Activated naive CD8-positive, alpha-beta T cell treated with anti-CD3 and anti-CD28 coated beads, Interleukin-2, amount 10 ng/mL, durations not matched to agents 7 days and 5 days (primary cell): ENCODE measurements around the gene TSPEAR. TPM values are rescaled to one million over a fixed set of nuclear protein-coding genes. Genes with fewer than 3 reads are reported as not detected.
"Not testable (repeated sequence)": the region's sequence is repeated elsewhere in the genome, so short reads cannot be mapped to it uniquely, and the experiment has no call there.

Experiments
- ATAC-seq: fragments of 150-1000 bp; cut with Tn5 transposase; one replicate; pipeline ENCODE4 v1.10.0; 2021; ENCODE audit warnings: low read depth, moderate library complexity
- POLR2A ChIA-PET: fragments of 350-600 bp; sonication (Branson Sonifier 250); formaldehyde crosslinking; loops from one replicate; lab custom pipeline; 2021; ENCODE audit warnings: antibody characterized with exemption; lab: Charles Lee
- DNase-seq: peaks from one replicate; pipeline ENCODE4 v3.0.0; 2021
- H3K27ac Mint-ChIP-seq: one replicate; pipeline ENCODE4 v1.8.0; 2022; ENCODE audit warnings: mild to moderate bottlenecking, mixed read lengths
- H3K27me3 Mint-ChIP-seq: one replicate; pipeline ENCODE4 v1.8.0; 2022; ENCODE audit warnings: mild to moderate bottlenecking, moderate library complexity, mixed read lengths
- H3K36me3 Mint-ChIP-seq: one replicate; pipeline ENCODE4 v1.8.0; 2021; ENCODE audit warnings: mild to moderate bottlenecking, mixed read lengths
- H3K4me1 Mint-ChIP-seq: one replicate; pipeline ENCODE4 v1.8.0; 2021; ENCODE audit warnings: mixed read lengths
- H3K4me3 Mint-ChIP-seq: one replicate; pipeline ENCODE4 v1.8.0; 2022; ENCODE audit warnings: mild to moderate bottlenecking, moderate library complexity, mixed read lengths
- H3K9me3 Mint-ChIP-seq: one replicate; pipeline ENCODE4 v1.8.0; 2021; ENCODE audit warnings: mixed read lengths
- total RNA-seq, 2 experiments: library from RNA; stranded (reverse); gene quantifications; one replicate each; pipeline ENCODE4 v1.2.3, GENCODE V29; 2021

TSPEAR gene
- total RNA-seq, 2 experiments from 2014 or later = not detected

DNA sequence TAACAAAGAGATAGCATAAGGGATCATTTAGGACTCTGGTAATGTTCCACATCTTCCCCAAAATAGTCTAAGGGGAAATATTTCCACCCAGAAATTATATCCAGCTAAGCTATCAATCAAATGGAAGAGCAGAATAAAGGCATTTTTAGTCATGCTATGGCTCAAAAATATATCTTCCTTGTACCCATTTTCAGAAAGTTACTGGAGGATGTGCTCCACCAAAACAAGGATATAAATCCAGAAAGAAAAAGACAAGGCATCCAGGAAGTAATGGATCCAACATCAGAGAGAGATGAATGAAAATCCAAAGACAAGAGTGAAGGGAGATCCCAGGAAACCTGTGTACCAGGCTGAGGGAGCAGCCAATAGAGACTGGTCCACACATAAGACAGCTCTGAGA is 102.2 kb downstream of the TSPEAR start:
- peaks cover 2% of the 10 kb centered on the region for H3K36me3 Mint-ChIP-seq
- POLR2A ChIA-PET = no interaction called here
- H3K27ac Mint-ChIP-seq = no peak overlapping the region
- peaks cover 23% of the 10 kb centered on the region for H3K9me3 Mint-ChIP-seq
- no peak overlapping the region for H3K4me3 Mint-ChIP-seq
- DNase-seq (no peak), ATAC-seq (no peak)
- peaks cover 13% of the 10 kb centered on the region for H3K27me3 Mint-ChIP-seq
- no peaks in the 10 kb centered on the region for H3K4me1 Mint-ChIP-seq

DNA sequence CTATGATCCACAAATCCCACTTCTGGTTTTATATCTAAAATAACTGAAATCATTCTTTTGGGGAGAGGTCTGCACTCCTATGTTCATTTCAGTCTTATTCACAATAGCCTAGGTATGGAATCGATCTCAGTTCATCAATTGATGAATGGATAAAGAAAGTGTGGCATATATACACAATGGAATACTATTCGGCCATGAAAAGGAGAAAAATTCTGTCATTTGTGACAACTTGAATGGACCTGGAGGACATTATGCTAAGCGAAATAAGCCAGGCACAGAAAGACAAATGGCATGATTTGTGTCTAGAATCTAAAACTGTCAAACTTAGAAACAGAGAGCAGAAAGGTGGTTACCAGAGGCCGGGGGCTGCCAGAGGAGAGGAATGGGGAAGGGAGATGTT is 104.9 kb downstream of the TSPEAR start:
- POLR2A ChIA-PET = no interaction called here
- peaks cover 2% of the 10 kb centered on the region for H3K36me3 Mint-ChIP-seq
- peaks cover 13% of the 10 kb centered on the region for H3K27me3 Mint-ChIP-seq
- ATAC-seq (no peak), DNase-seq (no peak)
- H3K4me3 Mint-ChIP-seq = no peak overlapping the region
- peaks cover 22% of the 10 kb centered on the region for H3K9me3 Mint-ChIP-seq
- no peak overlapping the region for H3K27ac Mint-ChIP-seq
- no peaks in the 10 kb centered on the region for H3K4me1 Mint-ChIP-seq

DNA sequence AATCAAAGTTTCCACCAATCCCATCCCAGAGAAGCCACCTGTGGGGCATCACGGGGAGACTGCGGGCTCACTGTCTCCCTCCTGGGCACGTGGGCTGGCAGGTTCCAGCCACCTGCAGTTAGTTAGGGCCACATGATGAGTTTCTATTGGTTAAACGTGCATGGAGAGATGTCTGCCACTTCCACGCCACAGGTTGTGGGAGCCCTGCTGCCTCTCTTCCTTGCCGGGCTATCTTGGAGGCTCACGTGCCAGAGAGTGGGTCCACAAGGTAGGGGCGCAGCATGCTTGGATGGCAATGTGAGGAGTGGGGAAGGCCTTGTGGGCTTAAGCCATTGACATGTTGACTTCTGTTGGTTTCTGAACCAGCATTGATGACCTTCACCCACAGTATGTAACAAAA is 107.5 kb downstream of the TSPEAR start:
- no peak for ATAC-seq
- Mint-ChIP-seq H3K27ac (no peak overlapping the region), H3K27me3 (peaks cover 8% of the 10 kb centered on the region), H3K9me3 (peaks cover 12% of the 10 kb centered on the region), H3K4me1 (no peaks in the 10 kb centered on the region), H3K4me3 (no peak overlapping the region), H3K36me3 (peaks cover under 1% of the 10 kb centered on the region)
- no peak for DNase-seq
- POLR2A ChIA-PET = no interaction called here

DNA sequence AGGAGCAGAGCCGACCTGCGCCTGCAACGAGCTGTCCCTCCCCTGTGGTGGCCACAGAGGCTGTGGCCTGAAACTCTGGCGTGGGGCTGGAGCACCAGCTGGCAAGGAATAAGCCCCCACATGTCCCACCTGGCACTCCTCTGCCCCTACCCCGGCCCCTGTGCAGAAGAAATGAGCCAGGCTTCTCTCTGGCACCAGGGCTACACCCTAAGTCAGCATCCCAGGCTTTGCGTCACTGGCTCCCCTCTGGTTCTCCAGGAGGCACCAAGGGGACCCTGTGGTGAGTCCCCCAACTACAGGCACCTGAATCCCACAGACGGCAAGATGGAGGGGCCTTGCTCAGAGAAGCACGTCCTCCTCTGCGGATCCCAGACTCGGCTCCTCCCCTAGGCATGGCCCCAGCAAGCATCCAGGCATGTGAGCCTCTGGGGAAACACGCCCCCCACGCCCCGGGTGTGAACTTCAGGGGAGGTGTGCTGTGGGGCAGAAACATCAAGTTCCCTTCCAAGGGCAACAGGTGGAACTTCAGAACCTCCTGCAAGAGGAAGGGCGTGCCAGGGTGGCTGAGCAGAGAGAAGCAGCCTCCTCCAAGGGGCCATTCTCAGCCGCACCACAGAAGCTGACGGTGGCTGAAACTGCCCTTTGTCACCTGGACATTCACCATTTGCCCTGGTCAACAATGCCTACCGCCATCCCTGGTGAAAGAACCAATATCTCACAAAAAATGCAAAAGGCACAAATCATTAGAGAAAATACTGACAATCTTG is 108.1 kb downstream of the TSPEAR start:
- Mint-ChIP-seq H3K27ac (no peak overlapping the region), H3K27me3 (peaks cover 5% of the 10 kb centered on the region), H3K36me3 (no peaks in the 10 kb centered on the region), H3K4me3 (no peak overlapping the region), H3K4me1 (no peaks in the 10 kb centered on the region), H3K9me3 (peaks cover 10% of the 10 kb centered on the region)
- ATAC-seq (no peak), DNase-seq (no peak)
- POLR2A ChIA-PET = no interaction called here

DNA sequence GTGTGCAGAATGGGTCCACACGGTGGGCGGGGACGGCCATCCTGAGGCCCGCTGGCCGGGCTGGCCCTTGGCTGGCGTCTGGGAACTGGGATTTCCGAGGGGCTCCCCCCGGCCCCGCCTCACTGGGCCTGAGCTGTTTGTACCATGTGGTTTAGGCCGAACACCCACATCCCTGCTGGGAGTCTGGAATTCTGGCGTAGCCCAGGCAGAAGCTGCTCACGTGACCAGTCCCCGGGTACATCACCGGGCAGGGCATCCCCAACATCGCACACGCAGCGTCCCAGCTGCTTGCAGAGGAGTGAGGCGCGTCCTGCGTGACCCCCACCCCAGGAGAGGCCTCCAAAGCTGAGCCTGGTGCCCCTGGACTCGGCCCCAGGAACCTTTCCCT is 108.9 kb downstream of the TSPEAR start:
- ATAC-seq (no peak), DNase-seq (no peak)
- POLR2A ChIA-PET = no interaction called here
- H3K27ac Mint-ChIP-seq = no peak overlapping the region
- no peaks in the 10 kb centered on the region for H3K4me1 Mint-ChIP-seq
- H3K4me3 Mint-ChIP-seq = no peak overlapping the region
- H3K27me3 Mint-ChIP-seq = peaks cover 10% of the 10 kb centered on the region
- peaks cover 8% of the 10 kb centered on the region for H3K9me3 Mint-ChIP-seq
- H3K36me3 Mint-ChIP-seq = no peaks in the 10 kb centered on the region

DNA sequence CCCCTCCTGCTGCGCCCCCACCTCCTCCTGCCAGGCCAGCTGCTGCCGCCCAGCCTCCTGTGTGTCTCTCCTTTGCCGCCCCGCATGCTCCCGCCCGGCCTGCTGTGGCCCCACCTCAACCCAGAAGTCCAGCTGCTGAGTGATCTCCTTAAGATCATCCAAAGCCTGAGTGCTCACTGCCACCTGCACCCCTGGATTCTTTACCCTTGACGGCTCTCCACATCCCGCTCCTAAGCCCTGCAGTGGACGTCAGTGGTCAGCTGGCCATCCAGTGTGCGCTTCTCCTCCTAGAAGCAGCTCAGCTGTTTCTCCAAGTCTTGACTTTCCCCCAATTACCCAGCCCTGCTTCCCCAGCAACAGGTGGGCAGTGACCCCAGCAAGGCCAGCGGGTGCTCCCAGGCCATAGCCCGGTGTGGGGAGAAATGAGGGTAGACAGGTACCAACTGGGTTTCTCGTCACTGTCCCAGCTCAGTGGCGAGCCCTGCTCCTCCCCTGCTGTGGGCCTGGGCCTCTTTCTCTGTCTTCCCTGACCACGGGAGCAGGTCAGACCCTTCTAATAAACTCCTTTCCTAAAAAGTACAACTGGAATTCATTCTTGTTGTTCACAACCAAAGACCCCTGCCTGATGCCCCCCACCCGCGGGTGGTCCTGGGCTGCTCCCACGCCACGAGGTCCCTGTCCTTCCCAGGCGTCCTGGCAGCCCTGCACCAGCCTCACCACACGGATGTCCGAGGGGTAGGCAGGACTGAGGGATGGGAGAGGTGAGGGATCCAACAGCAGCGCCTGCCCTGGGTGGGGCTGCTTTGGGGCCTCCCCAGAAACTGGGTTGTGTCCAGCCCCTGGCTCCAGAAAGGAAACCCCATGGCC is 109.5 kb downstream of the TSPEAR start:
- Mint-ChIP-seq H3K9me3 (peaks cover 8% of the 10 kb centered on the region), H3K27me3 (peaks cover 10% of the 10 kb centered on the region), H3K4me3 (no peak overlapping the region), H3K27ac (no peak overlapping the region), H3K36me3 (no peaks in the 10 kb centered on the region), H3K4me1 (no peaks in the 10 kb centered on the region)
- ATAC-seq (no peak), DNase-seq (no peak)
- POLR2A ChIA-PET = no interaction called here

DNA sequence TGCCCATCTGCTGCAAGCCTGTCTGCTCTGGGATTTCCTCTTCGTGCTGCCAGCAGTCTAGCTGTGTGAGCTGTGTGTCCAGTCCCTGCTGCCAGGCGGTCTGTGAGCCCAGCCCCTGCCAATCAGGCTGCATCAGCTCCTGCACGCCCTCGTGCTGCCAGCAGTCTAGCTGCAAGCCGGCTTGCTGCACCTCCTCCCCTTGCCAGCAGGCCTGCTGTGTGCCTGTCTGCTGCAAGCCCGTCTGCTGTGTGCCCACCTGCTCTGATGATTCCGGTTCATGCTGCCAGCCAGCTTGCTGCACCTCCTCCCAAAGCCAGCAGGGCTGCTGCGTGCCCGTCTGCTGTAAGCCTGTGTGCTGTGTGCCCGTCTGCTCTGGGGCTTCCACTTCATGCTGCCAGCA is 110.3 kb downstream of the TSPEAR start:
- H3K9me3 Mint-ChIP-seq, DNase-seq, H3K27ac Mint-ChIP-seq, H3K4me3 Mint-ChIP-seq, H3K36me3 Mint-ChIP-seq, H3K4me1 Mint-ChIP-seq, ATAC-seq, H3K27me3 Mint-ChIP-seq, POLR2A ChIA-PET: not testable (repeated sequence)

DNA sequence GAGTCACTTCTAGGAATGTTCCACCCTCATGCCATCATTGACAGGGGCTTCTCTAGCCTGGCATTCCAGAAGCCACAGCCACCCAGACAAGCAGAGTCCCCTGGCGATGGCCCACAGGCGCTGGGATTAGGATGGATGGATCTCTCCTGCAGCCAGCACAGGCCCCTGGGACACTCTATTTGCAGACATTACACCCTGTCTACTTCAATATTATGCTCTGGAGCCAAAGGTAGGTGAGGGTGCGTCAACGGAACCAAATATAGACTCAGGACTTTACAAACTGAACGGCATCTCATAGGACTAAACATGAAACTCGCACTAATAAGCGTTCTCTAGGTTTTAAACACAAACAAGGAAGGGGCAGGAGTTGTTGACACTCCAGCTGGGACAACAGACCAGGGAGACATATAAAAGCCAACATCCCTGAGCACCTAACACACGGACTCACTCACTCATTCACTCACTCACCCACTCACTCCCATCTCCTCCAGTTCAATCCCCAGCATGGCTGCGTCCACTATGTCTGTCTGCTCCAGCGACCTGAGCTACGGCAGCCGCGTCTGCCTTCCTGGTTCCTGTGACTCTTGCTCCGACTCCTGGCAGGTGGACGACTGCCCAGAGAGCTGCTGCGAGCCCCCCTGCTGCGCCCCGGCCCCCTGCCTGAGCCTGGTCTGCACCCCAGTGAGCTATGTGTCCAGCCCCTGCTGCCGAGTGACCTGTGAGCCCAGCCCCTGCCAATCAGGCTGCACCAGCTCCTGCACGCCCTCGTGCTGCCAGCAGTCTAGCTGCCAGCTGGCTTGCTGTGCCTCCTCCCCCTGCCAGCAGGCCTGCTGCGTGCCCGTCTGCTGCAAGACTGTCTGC is 111.0 kb downstream of the TSPEAR start, which contains the start of gene KRTAP10-7:
Gene KRTAP10-7, plus strand, starts transcription at position 480 of the 861 bp plus-strand sequence. Its CDS starts 25 bp downstream, at position 505.
- H3K4me3 Mint-ChIP-seq, DNase-seq, ATAC-seq, H3K9me3 Mint-ChIP-seq, POLR2A ChIA-PET, H3K36me3 Mint-ChIP-seq, H3K4me1 Mint-ChIP-seq, H3K27me3 Mint-ChIP-seq, H3K27ac Mint-ChIP-seq: not testable (repeated sequence)

DNA sequence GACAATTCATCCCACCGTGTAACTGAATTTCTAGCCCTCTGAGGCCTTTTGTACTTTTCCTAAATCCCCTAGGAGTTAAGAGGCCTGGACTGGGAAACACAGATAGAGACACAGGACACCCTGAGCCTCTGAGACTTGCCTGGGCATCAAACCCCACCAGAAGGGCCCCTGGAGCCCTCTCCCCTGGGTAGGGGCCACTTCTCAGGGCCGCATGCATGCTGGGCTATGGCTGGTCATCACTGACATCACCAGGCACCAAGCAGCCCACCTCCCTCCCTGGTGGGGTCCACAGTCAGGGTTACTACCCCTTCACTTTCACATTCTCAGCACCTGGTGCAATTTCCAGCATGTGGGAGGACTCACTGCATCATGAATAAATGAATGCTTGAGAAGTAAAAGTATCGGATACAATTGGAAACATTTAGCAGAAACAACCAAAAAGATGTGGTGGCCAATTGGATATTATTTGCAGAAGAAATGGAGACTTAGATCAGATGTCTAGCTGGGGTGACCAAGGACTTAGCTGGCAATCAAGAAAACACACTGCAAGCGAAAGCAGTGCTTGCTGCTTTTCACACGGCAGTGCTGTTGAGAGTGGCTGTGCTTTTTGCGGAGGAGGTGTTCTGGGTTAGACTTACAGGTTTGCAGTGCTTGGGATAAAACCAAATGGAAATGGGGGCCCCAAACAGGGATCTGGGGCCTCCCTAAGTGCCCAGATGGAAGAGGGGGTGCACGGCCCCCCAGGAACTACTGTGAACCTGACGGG is 111.9 kb downstream of the TSPEAR start:
- H3K27ac Mint-ChIP-seq = no peak overlapping the region
- no peaks in the 10 kb centered on the region for H3K4me1 Mint-ChIP-seq
- no peaks in the 10 kb centered on the region for H3K9me3 Mint-ChIP-seq
- ATAC-seq (no peak), DNase-seq (no peak)
- H3K4me3 Mint-ChIP-seq = no peak overlapping the region
- POLR2A ChIA-PET = no interaction called here
- H3K36me3 Mint-ChIP-seq = no peaks in the 10 kb centered on the region
- peaks cover 4% of the 10 kb centered on the region for H3K27me3 Mint-ChIP-seq

DNA sequence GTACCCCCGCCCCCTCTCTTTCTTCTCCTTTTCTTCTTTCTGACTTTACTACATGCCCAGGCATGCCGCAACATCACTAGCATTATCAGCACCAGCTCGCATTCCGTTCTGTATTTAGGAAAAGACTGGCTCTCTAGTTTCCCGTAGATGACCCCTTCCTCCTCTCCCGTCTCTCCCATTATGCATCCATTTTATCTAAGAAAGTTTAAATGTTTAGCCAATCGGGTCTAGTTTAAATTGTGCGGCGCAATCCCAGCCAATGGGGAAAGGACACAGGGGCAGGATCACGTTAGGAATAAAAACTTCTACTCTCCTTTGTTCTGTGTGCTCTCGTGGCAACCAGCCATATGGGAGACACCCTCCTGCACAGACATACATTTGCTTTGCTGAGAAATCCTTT is 113.3 kb downstream of the TSPEAR start:
- H3K27ac Mint-ChIP-seq = no peak overlapping the region

DNA sequence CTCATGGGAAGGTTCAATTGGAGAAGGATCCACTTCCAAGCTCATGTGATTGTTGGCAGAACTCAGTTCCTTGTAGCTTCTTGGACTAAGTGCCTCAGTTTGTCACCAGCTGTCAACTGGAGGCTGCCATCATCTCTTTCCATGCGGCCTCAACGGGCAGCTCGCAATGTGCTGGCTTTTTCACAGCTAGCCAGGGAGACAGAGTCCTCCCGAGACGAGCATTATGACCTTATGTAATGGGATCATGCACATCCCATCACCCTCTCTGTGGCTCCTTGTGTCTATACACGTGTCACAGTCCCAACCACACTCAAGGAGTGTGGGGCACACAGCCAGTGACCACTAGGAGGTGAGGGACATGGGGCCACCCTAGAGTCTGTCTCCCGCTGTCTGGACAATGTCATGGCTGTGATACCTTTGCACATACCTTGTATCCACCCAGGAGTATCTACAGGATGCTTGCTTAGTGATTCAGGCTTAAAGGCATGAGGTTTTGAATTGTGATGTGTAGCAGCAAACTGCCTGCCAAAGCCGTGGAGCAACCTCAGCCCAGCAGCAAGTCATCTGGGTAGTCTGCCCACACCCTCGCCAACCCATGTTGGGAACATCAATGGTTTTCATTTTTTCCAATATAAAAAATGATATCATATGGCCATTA is 115.2 kb downstream of the TSPEAR start:
- Mint-ChIP-seq H3K36me3 (no peaks in the 10 kb centered on the region), H3K27me3 (peaks cover 4% of the 10 kb centered on the region), H3K27ac (no peak overlapping the region), H3K4me3 (no peak overlapping the region), H3K4me1 (peaks cover 1% of the 10 kb centered on the region), H3K9me3 (no peaks in the 10 kb centered on the region)
- DNase-seq (no peak), ATAC-seq (no peak)
- POLR2A ChIA-PET = no interaction called here

More for the DNA sequence above, 113.3 kb downstream of the TSPEAR start:
- Mint-ChIP-seq H3K9me3 (no peaks in the 10 kb centered on the region), H3K36me3 (no peaks in the 10 kb centered on the region), H3K4me3 (no peak overlapping the region), H3K27me3 (peaks cover 4% of the 10 kb centered on the region), H3K4me1 (peaks cover 1% of the 10 kb centered on the region)
- DNase-seq = no peak
- ATAC-seq = no peak
- POLR2A ChIA-PET = no interaction called here

DNA sequence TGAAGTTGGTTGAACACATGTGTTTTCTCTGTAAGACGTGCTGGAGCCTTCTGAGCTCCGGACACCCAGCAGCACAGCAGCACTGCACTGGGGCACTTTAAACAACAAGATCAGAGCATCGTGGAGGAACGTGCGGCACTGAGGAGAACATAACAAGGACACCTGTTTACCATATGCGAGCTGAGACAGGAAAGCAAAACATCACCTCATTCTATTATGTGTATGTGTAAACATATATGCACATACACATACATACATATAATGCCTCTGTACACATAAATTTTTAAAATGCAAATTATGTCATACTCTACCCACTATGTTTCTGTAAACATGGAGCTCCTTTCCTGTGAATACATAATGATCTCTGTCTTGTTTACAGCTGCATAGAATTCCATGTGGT is 115.8 kb downstream of the TSPEAR start:
- H3K36me3 Mint-ChIP-seq = no peaks in the 10 kb centered on the region
- peaks cover 4% of the 10 kb centered on the region for H3K27me3 Mint-ChIP-seq
- H3K9me3 Mint-ChIP-seq = no peaks in the 10 kb centered on the region
- POLR2A ChIA-PET = no interaction called here
- peaks cover 1% of the 10 kb centered on the region for H3K4me1 Mint-ChIP-seq
- DNase-seq (no peak), ATAC-seq (no peak)
- no peak overlapping the region for H3K4me3 Mint-ChIP-seq
- H3K27ac Mint-ChIP-seq = no peak overlapping the region
